Vagina (tissue), 2 donors: ENCODE results near the gene FLRT2.

ENCODE experiments used
- POLR2A ChIP-seq, 2 donors: fragments of 450-650 bp; IDR thresholded peaks; one replicate each; pipeline ENCODE4 v1.6.1; 2017; ENCODE audit warnings: antibody characterized with exemption in 2 of 2, mild to moderate bottlenecking in 2 of 2, moderate library complexity in 2 of 2
- POLR2AphosphoS5 ChIP-seq, 2 donors: sonication (generic); formaldehyde crosslinking; IDR thresholded peaks; one replicate each; pipeline ENCODE4 v1.9.0; 2017; ENCODE audit warnings: antibody characterized with exemption in 2 of 2, mild to moderate bottlenecking in 2 of 2, low read depth in 1 of 2; ENCODE audit not compliant: insufficient read depth in 1 of 2
- TF ChIP-seq, protein P1 (sequence below), 3 experiments: fragments of 450-650 bp in 2 of 3; fragments of 200-600 bp in 1 of 3; sonication (generic) in 1 of 3; IDR thresholded peaks; one replicate each; pipeline ENCODE4 v1.5.1; 2017 to 2019; ENCODE audit warnings: antibody characterized with exemption in 3 of 3, mild to moderate bottlenecking in 2 of 3, moderate library complexity in 2 of 3

- TF ChIP-seq POLR2AphosphoS5 (IDR thresholded peaks at IDR 0.05; ENCODE audit: insufficient read depth in 1 of 2, low read depth in 1 of 2): no peak
- no peak for TF ChIP-seq POLR2A (IDR thresholded peaks at IDR 0.05)
- TF ChIP-seq, protein P1, sequence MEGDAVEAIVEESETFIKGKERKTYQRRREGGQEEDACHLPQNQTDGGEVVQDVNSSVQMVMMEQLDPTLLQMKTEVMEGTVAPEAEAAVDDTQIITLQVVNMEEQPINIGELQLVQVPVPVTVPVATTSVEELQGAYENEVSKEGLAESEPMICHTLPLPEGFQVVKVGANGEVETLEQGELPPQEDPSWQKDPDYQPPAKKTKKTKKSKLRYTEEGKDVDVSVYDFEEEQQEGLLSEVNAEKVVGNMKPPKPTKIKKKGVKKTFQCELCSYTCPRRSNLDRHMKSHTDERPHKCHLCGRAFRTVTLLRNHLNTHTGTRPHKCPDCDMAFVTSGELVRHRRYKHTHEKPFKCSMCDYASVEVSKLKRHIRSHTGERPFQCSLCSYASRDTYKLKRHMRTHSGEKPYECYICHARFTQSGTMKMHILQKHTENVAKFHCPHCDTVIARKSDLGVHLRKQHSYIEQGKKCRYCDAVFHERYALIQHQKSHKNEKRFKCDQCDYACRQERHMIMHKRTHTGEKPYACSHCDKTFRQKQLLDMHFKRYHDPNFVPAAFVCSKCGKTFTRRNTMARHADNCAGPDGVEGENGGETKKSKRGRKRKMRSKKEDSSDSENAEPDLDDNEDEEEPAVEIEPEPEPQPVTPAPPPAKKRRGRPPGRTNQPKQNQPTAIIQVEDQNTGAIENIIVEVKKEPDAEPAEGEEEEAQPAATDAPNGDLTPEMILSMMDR (IDR thresholded peaks at IDR 0.05): no peak
Measured at GRCh38 chr14:85576848-85577542, 47.1 kb downstream of the FLRT2 start.
